ENCODE data around the gene ARF6.

DNA sequence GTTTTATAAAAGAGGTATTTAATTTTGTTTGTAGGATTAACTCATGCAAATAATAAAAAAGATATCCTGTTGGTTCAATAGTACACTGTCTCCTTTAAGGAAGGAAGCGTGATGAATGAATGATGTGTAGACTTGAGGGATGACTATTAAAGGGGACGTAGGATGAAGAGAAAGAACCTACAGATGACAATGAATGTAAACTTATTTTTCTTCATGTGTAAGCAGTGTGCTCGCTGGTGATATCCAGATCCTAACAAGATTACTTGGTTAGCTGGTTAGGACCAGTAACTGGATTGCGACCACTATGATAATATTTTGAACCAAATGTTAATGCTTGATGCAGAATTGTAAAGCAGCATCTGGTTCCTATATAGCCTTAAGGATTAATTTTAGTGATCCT lies 2.6 kb downstream of the ARF6 start:
- no peak for TF ChIP-seq POLR2A (IDR thresholded peaks at IDR 0.05; ENCODE audit: low read depth)
- TF ChIP-seq CTCF (IDR thresholded peaks at IDR 0.05), result no peak
